HCT116 (cell line): ENCODE measurements around the gene ZDHHC16. TPM values are rescaled to one million over a fixed set of nuclear protein-coding genes. Genes with fewer than 3 reads are reported as not detected.
A peak's percentile ranks its signal among the peaks of the same experiment; 100 is the strongest.

Experiments
- ATAC-seq: fragments of 200-7000 bp; cut with Tn5 transposase; 2 replicates; pipeline ENCODE4 v1.9.1; 2020; ENCODE audit warnings: mild to moderate bottlenecking, moderate library complexity
- BruUV-seq: library from RNA; stranded (reverse); fragments of 400-500 nt; replicated peaks from 2 replicates; lab custom pipeline; 2021; lab: Mats Ljungman, UMichigan
- CTCF ChIA-PET: fragments of 300-600 bp; sonication (Branson Sonifier 250); formaldehyde crosslinking; loops from one replicate; lab custom pipeline; 2021; ENCODE audit warnings: antibody characterized with exemption; lab: Charles Lee
- POLR2A ChIA-PET: fragments of 300-600, 350-600 bp; sonication (Branson Sonifier 250); formaldehyde crosslinking; loops from one replicate; lab custom pipeline; 2021; ENCODE audit warnings: antibody characterized with exemption; lab: Charles Lee
- RAD21 ChIA-PET, 2 experiments: fragments of 300-600 bp; sonication (Branson Sonifier 250); formaldehyde crosslinking; loops; one replicate each; lab custom pipeline; 2023; ENCODE audit warnings: low total read pairs in 2 of 2; ENCODE audit not compliant: uncharacterized antibody in 2 of 2, unreplicated experiment in 2 of 2, low non-redundant PET in 1 of 2; lab: Charles Lee
- DNase-seq: peaks from one replicate; pipeline ENCODE4 v3.0.0-alpha.2; 2010; ENCODE audit warnings: low read depth, low spot score
- H2AFZ ChIP-seq: fragments of 200-600 bp; shearing (Covaris generic), sonication (generic); 2 replicates; pipeline ENCODE4 v1.6.1; 2017; ENCODE audit warnings: low read depth, mixed run types, mixed read lengths, antibody characterized with exemption, low read length; ENCODE audit not compliant: poor library complexity, severe bottlenecking
- H3K27ac ChIP-seq: 2 replicates; pipeline ENCODE4 v1.5.1; 2012; ENCODE audit warnings: low read depth, low read length
- H3K27me3 ChIP-seq: fragments of 200-600 bp; sonication (generic); 2 replicates; pipeline ENCODE4 v1.6.1; 2016; ENCODE audit warnings: mixed run types, low read length, mixed read lengths; ENCODE audit not compliant: insufficient read depth
- H3K36me3 ChIP-seq, 2 experiments: fragments of 200-500 bp in 1 of 2; fragments of 200-600 bp in 1 of 2; sonication (Bioruptor generic) in 1 of 2; sonication (generic) in 1 of 2; 2 replicates each; pipeline versions ENCODE4 v1.5.1 to v1.6.1; 2014 to 2016; ENCODE audit warnings: low read length in 2 of 2, inconsistent platforms in 1 of 2, mixed read lengths in 1 of 2, mixed run types in 1 of 2; ENCODE audit not compliant: insufficient read depth in 2 of 2, control insufficient read depth in 1 of 2
- H3K4me1 ChIP-seq, 2 experiments: fragments of 200-600 bp in 1 of 2; sonication (generic) in 1 of 2; 2 replicates each; pipeline versions ENCODE4 v1.5.1 to v1.6.1; 2012 to 2017; ENCODE audit warnings: low read length in 2 of 2, inconsistent platforms in 1 of 2, mild to moderate bottlenecking in 1 of 2, mixed read lengths in 1 of 2, mixed run types in 1 of 2, moderate library complexity in 1 of 2; ENCODE audit not compliant: insufficient read depth in 2 of 2, control insufficient read depth in 1 of 2
- H3K4me2 ChIP-seq: fragments of 200-600 bp; sonication (generic); 2 replicates; pipeline ENCODE4 v1.6.1; 2017; ENCODE audit warnings: mixed run types, low read length, mixed read lengths
- H3K4me3 ChIP-seq, 2 experiments: fragments of 200-600 bp in 1 of 2; sonication (generic) in 1 of 2; replicated peaks in 1 of 2; 2 replicates each; pipeline ENCODE4 v1.5.1; 2011 to 2016; ENCODE audit warnings: low read length in 2 of 2, control low read depth in 1 of 2, low read depth in 1 of 2, mild to moderate bottlenecking in 1 of 2, mixed read lengths in 1 of 2, mixed run types in 1 of 2
- H3K79me2 ChIP-seq: fragments of 200-600 bp; sonication (generic); 2 replicates; pipeline ENCODE4 v1.6.1; 2017; ENCODE audit warnings: mild to moderate bottlenecking, mixed run types, low read length, moderate library complexity, mixed read lengths; ENCODE audit not compliant: insufficient read depth
- H3K9ac ChIP-seq: fragments of 200-600 bp; sonication (generic); 2 replicates; pipeline ENCODE4 v1.6.1; 2016; ENCODE audit warnings: low read length, mixed read lengths
- H3K9me2 ChIP-seq: fragments of 200-600 bp; sonication (generic), shearing (Covaris generic); 2 replicates; pipeline ENCODE4 v1.6.1; 2017; ENCODE audit warnings: mixed run types, mild to moderate bottlenecking, moderate library complexity; ENCODE audit not compliant: insufficient read depth
- H3K9me3 ChIP-seq, 2 experiments: fragments of 200-500 bp in 1 of 2; fragments of 200-600 bp in 1 of 2; sonication (Bioruptor generic) in 1 of 2; sonication (generic) in 1 of 2; 2 replicates each; pipeline ENCODE4 v1.6.1; 2014 to 2017; ENCODE audit warnings: low read length in 2 of 2, mixed read lengths in 2 of 2, inconsistent platforms in 1 of 2, low read depth in 1 of 2, mild to moderate bottlenecking in 1 of 2, mixed run types in 1 of 2, moderate library complexity in 1 of 2; ENCODE audit not compliant: control insufficient read depth in 1 of 2, insufficient read depth in 1 of 2
- H4K20me1 ChIP-seq: fragments of 200-600 bp; sonication (generic), shearing (Covaris generic); 2 replicates; pipeline ENCODE4 v1.6.1; 2017; ENCODE audit warnings: mixed run types, mild to moderate bottlenecking, moderate library complexity; ENCODE audit not compliant: insufficient read depth
- CEBPB ChIP-seq: IDR thresholded peaks from 2 replicates; pipeline ENCODE4 v1.6.1; 2012; ENCODE audit warnings: low read depth
- CTCF ChIP-seq, 3 experiments: fragments of 200-600 bp in 1 of 3; sonication (generic) in 1 of 3; IDR thresholded peaks in 2 of 3; conservative IDR thresholded peaks in 1 of 3; 2 replicates each; pipeline ENCODE4 v1.5.1; 2012 to 2017; ENCODE audit warnings: low read depth in 2 of 3, low read length in 2 of 3, antibody characterized with exemption in 1 of 3, borderline replicate concordance in 1 of 3, control low read depth in 1 of 3, mild to moderate bottlenecking in 1 of 3, mixed read lengths in 1 of 3, mixed run types in 1 of 3, moderate library complexity in 1 of 3; ENCODE audit not compliant: insufficient read depth in 1 of 3
- EGR1 ChIP-seq: IDR thresholded peaks from 2 replicates; pipeline ENCODE4 v1.6.1; 2012; ENCODE audit warnings: low read depth
- ELF1 ChIP-seq: IDR thresholded peaks from 2 replicates; pipeline ENCODE4 v1.6.1; 2012; ENCODE audit warnings: low read depth, borderline replicate concordance
- EZH2 ChIP-seq: fragments of 200-600 bp; sonication (generic); IDR thresholded peaks from 2 replicates; pipeline ENCODE4 v1.6.1; 2017; ENCODE audit warnings: antibody characterized with exemption, mixed run types
- FOSL1 ChIP-seq: IDR thresholded peaks from 2 replicates; pipeline ENCODE4 v1.6.1; 2012; ENCODE audit warnings: low read depth
- POLR2A ChIP-seq: IDR thresholded peaks from 2 replicates; pipeline ENCODE4 v1.7.0; 2011; ENCODE audit warnings: borderline replicate concordance; ENCODE audit not compliant: insufficient read depth, insufficient read length; ENCODE audit errors: extremely low read depth
- SIN3A ChIP-seq: IDR thresholded peaks from 2 replicates; pipeline ENCODE4 v1.6.1; 2012; ENCODE audit warnings: low read depth
- SRF ChIP-seq: IDR thresholded peaks from 2 replicates; pipeline ENCODE4 v1.6.1; 2012; ENCODE audit warnings: low read depth
- YY1 ChIP-seq: IDR thresholded peaks from 2 replicates; pipeline ENCODE4 v1.6.1; 2011; ENCODE audit warnings: low read length, low read depth, moderate library complexity, mild to moderate bottlenecking; ENCODE audit not compliant: insufficient replicate concordance; ENCODE audit errors: extremely low read depth
- ZNF274 ChIP-seq: fragments of 200-500 bp; sonication (Bioruptor generic); IDR thresholded peaks from 2 replicates; pipeline ENCODE4 v1.6.1; 2014; ENCODE audit warnings: mild to moderate bottlenecking, low read depth, low read length, inconsistent platforms
- intact Hi-C: fragments of 100-400 bp; cut with micrococcal nuclease; formaldehyde crosslinking; loops from 2 replicates; pipeline ENCODE4 v1.10.0; 2022
- total RNA-seq: library from RNA; stranded (reverse); gene quantifications from one replicate; pipeline ENCODE4 v1.2.1, GENCODE V29; 2021; ENCODE audit not compliant: unreplicated experiment

Gene ZDHHC16
- total RNA-seq, 1 experiment from 2014 or later: 34.0 TPM

GRCh38 chr10:97463363-97464132, 17.6 kb downstream of the ZDHHC16 start (continued):
- TF ChIP-seq ELF1 (no peak), SRF (no peak), FOSL1 (no peak), ZNF274 (no peak), SIN3A (no peak), EGR1 (no peak)
- TF ChIP-seq, all 23 proteins: peak for 6

GRCh38 chr10:97464226-97464625, 18.3 kb downstream of the ZDHHC16 start:
- no TSS peak for BruUV-seq
- H3K9me2 ChIP-seq: no peaks in the 10 kb centered on the region
- TF ChIP-seq YY1: no peak
- TF ChIP-seq CTCF (IDR thresholded peaks at IDR 0.05 in 2 of 3, conservative IDR thresholded peaks at IDR 0.05 in 1 of 3; ENCODE audit: borderline replicate concordance in 1 of 3, insufficient read depth in 1 of 3, low read depth in 2 of 3, low read length in 2 of 3): no peak
- TF ChIP-seq POLR2A: no peak
- TF ChIP-seq CEBPB: peak; percentile 4; the same call in 1 of the 2 replicates
- no peak for TF ChIP-seq EZH2
- TF ChIP-seq ELF1: no peak
- no peaks in the 10 kb centered on the region for H3K9me3 ChIP-seq
- no peak overlapping the region for H2AFZ ChIP-seq
- peak overlapping the region; percentile 68 for H3K27ac ChIP-seq
- 0 out of 2 replicates have a peak, but pooled peaks cover 3% of the 10 kb centered on the region for H3K79me2 ChIP-seq
- DNase-seq (no peak), ATAC-seq (no peak)
- no peak overlapping the region for H3K4me3 ChIP-seq
- RAD21 ChIA-PET: interaction anchor here (0.7 to 1.2 kb wide), 2 partner anchors 88 to 89 kb away, joined by 3 to 4 read pairs; no protein-coding TSS in a partner anchor
- peaks cover 53 to 71% of the 10 kb centered on the region in 2 experiments for H3K36me3 ChIP-seq
- H3K4me1 ChIP-seq: peaks cover 20 to 38% of the 10 kb centered on the region in 2 experiments
- no peaks in the 10 kb centered on the region for H3K27me3 ChIP-seq
- no peak overlapping the region for H3K9ac ChIP-seq
- CTCF ChIA-PET: interaction anchor here (0.7 to 1.0 kb wide), 5 partner anchors 10 to 152 kb away, joined by 3 to 5 read pairs (median 3); no protein-coding TSS in a partner anchor
- no peak overlapping the region for H3K4me2 ChIP-seq
- POLR2A ChIA-PET: interaction anchor here (1.2 kb wide), 1 partner anchor 153 kb away, joined by 3 read pairs; no protein-coding TSS in a partner anchor
- intact Hi-C loops: loop anchor here (5.0 kb wide), 1 partner anchor 392 kb away; no protein-coding TSS in a partner anchor
- H4K20me1 ChIP-seq: peaks cover 2% of the 10 kb centered on the region; the same call in 1 of the 2 replicates
